Mesenchymal stem cell (in vitro differentiated cells and primary cell): ENCODE measurements around the gene TSPAN4.

Experiments
- DNase-seq: peaks from one replicate; pipeline ENCODE4 v3.0.0-alpha.2; 2013
- H2AFZ ChIP-seq: one replicate; pipeline ENCODE4 v1.6.1; 2013; ENCODE audit warnings: low read depth, mild to moderate bottlenecking, control low read depth, inconsistent platforms, low read length, moderate library complexity
- H2AK5ac ChIP-seq: 2 replicates; pipeline ENCODE4 v1.6.1; 2013; ENCODE audit warnings: low read length, moderate library complexity, mild to moderate bottlenecking, inconsistent platforms; ENCODE audit not compliant: severe bottlenecking
- H2BK120ac ChIP-seq: one replicate; pipeline ENCODE4 v1.6.1; 2013; ENCODE audit warnings: low read depth, mild to moderate bottlenecking, inconsistent platforms, low read length, moderate library complexity
- H2BK12ac ChIP-seq, 2 experiments: one replicate each; pipeline ENCODE4 v1.6.1; 2013; ENCODE audit warnings: inconsistent platforms in 2 of 2, low read length in 2 of 2, mild to moderate bottlenecking in 2 of 2, moderate library complexity in 2 of 2, control low read depth in 1 of 2
- H2BK15ac ChIP-seq: one replicate; pipeline ENCODE4 v1.6.1; 2013; ENCODE audit warnings: mild to moderate bottlenecking, low read depth, inconsistent platforms; ENCODE audit not compliant: poor library complexity, severe bottlenecking
- H2BK5ac ChIP-seq: 2 replicates; pipeline ENCODE4 v1.6.1; 2013; ENCODE audit warnings: low read depth, mild to moderate bottlenecking, low read length, control low read depth, inconsistent platforms; ENCODE audit not compliant: poor library complexity, severe bottlenecking
- H3K14ac ChIP-seq, 2 experiments: one replicate each; pipeline ENCODE4 v1.6.1; 2013; ENCODE audit warnings: inconsistent platforms in 2 of 2, low read length in 2 of 2, control low read depth in 1 of 2, mild to moderate bottlenecking in 1 of 2, moderate library complexity in 1 of 2
- H3K18ac ChIP-seq, 2 experiments: one replicate each; pipeline ENCODE4 v1.6.1; 2013; ENCODE audit warnings: inconsistent platforms in 2 of 2, low read length in 2 of 2, control low read depth in 1 of 2, low read depth in 1 of 2, mild to moderate bottlenecking in 1 of 2
- H3K23ac ChIP-seq, 2 experiments: one replicate each; pipeline ENCODE4 v1.6.1; 2013; ENCODE audit warnings: inconsistent platforms in 2 of 2, low read length in 2 of 2, mild to moderate bottlenecking in 2 of 2, moderate library complexity in 2 of 2, control low read depth in 1 of 2
- H3K27ac ChIP-seq: 2 replicates; pipeline ENCODE4 v1.5.1; 2013; ENCODE audit warnings: mild to moderate bottlenecking, moderate library complexity, low read length, control low read depth, inconsistent platforms; ENCODE audit not compliant: poor library complexity, severe bottlenecking
- H3K27me3 ChIP-seq, 2 experiments: 2 replicates each; pipeline versions ENCODE4 v1.6.1 to v1.7.0; 2013; ENCODE audit warnings: low read length in 2 of 2, mild to moderate bottlenecking in 2 of 2, moderate library complexity in 2 of 2, control low read depth in 1 of 2, inconsistent platforms in 1 of 2; ENCODE audit not compliant: control insufficient read depth in 1 of 2, insufficient read depth in 1 of 2
- H3K36me3 ChIP-seq, 2 experiments: 2 replicates each; pipeline versions ENCODE4 v1.6.1 to v1.7.0; 2013; ENCODE audit warnings: low read length in 2 of 2, control low read depth in 1 of 2, inconsistent platforms in 1 of 2, low read depth in 1 of 2, mild to moderate bottlenecking in 1 of 2; ENCODE audit not compliant: insufficient read depth in 2 of 2, control insufficient read depth in 1 of 2
- H3K4ac ChIP-seq, 2 experiments: one replicate each; pipeline ENCODE4 v1.6.1; 2013; ENCODE audit warnings: inconsistent platforms in 2 of 2, low read length in 2 of 2, mild to moderate bottlenecking in 2 of 2, moderate library complexity in 2 of 2, control low read depth in 1 of 2, low read depth in 1 of 2
- H3K4me1 ChIP-seq: 2 replicates; pipeline ENCODE4 v1.6.1; 2013; ENCODE audit warnings: low read depth, low read length, control low read depth; ENCODE audit not compliant: control insufficient read depth, insufficient read depth
- H3K4me2 ChIP-seq: 2 replicates; pipeline ENCODE4 v1.6.1; 2013; ENCODE audit warnings: low read length, mild to moderate bottlenecking, inconsistent platforms; ENCODE audit not compliant: poor library complexity, severe bottlenecking
- H3K4me3 ChIP-seq, 2 experiments: 2 replicates each; pipeline versions ENCODE4 v1.5.1 to v1.7.0; 2013; ENCODE audit warnings: low read length in 2 of 2, mild to moderate bottlenecking in 2 of 2, control low read depth in 1 of 2, low read depth in 1 of 2; ENCODE audit not compliant: insufficient read depth in 1 of 2
- H3K79me1 ChIP-seq: replicated peaks from 2 replicates; pipeline ENCODE4 v1.6.1; 2013; ENCODE audit warnings: mild to moderate bottlenecking, control low read depth, low read length, inconsistent platforms; ENCODE audit not compliant: poor library complexity, severe bottlenecking
- H3K9ac ChIP-seq: 2 replicates; pipeline ENCODE4 v1.7.0; 2013; ENCODE audit warnings: mild to moderate bottlenecking, low read length, moderate library complexity
- H3K9me3 ChIP-seq: 2 replicates; pipeline ENCODE4 v1.7.0; 2013; ENCODE audit warnings: mild to moderate bottlenecking, low read length; ENCODE audit not compliant: control insufficient read depth
- H4K8ac ChIP-seq: one replicate; pipeline ENCODE4 v1.6.1; 2013; ENCODE audit warnings: inconsistent platforms, mild to moderate bottlenecking, low read length, moderate library complexity
- H4K91ac ChIP-seq: one replicate; pipeline ENCODE4 v1.6.1; 2013; ENCODE audit warnings: mild to moderate bottlenecking, low read length, inconsistent platforms
- WGBS: methylation state at CpG from one replicate; pipeline ENCODE4 v1.1.7; 2013; ENCODE audit warnings: mixed read lengths; 5-methylcytosine and 5-hydroxymethylcytosine counted together

TSPAN4 gene

GRCh38 chr11:875769-876301 lies 33.2 kb downstream of the TSPAN4 start:
- H2BK120ac ChIP-seq, result no peak overlapping the region
- H3K4me3 ChIP-seq, result no peak overlapping the region
- WGBS, result 92% methylated on average over 21 of the region's 21 CpGs
- no peak overlapping the region for H4K8ac ChIP-seq
- H3K9me3 ChIP-seq, result no peaks in the 10 kb centered on the region
- no peak for DNase-seq
- H3K18ac ChIP-seq, result no peak overlapping the region
- no peak overlapping the region for H3K9ac ChIP-seq
- H2AK5ac ChIP-seq, result no peak overlapping the region
- no peak overlapping the region for H3K14ac ChIP-seq
- no peaks in the 10 kb centered on the region for H3K79me1 ChIP-seq
- no peak overlapping the region for H2AFZ ChIP-seq
- H3K23ac ChIP-seq, result no peak overlapping the region
- H2BK12ac ChIP-seq, result no peak overlapping the region
- H3K4me2 ChIP-seq, result no peak overlapping the region
- H3K4ac ChIP-seq, result no peak overlapping the region
- H2BK5ac ChIP-seq, result no peak overlapping the region
- no peak overlapping the region for H3K27ac ChIP-seq
- no peak overlapping the region for H2BK15ac ChIP-seq
- no peaks in the 10 kb centered on the region for H3K27me3 ChIP-seq
- H4K91ac ChIP-seq, result no peak overlapping the region
- peaks cover 5 to 54% of the 10 kb centered on the region in 2 experiments for H3K36me3 ChIP-seq
- peaks cover 27% of the 10 kb centered on the region for H3K4me1 ChIP-seq

- Histone ChIP-seq H3K4me1 (peaks cover 27% of the 10 kb centered on the region), H2BK12ac (no peak overlapping the region), H3K79me1 (no peaks in the 10 kb centered on the region), H2BK5ac (no peak overlapping the region), H2BK120ac (no peak overlapping the region), H2BK15ac (no peak overlapping the region), H3K4me3 (no peak overlapping the region), H3K14ac (no peak overlapping the region), H4K8ac (no peak overlapping the region), H3K9me3 (no peaks in the 10 kb centered on the region), H3K9ac (no peak overlapping the region), H2AFZ (no peak overlapping the region), H3K18ac (no peak overlapping the region), H3K23ac (no peak overlapping the region), H2AK5ac (no peak overlapping the region), H3K27me3 (no peaks in the 10 kb centered on the region), H3K4ac (no peak overlapping the region), H3K36me3 (peaks cover 8 to 50% of the 10 kb centered on the region in 2 experiments), H4K91ac (no peak overlapping the region), H3K27ac (no peak overlapping the region), H3K4me2 (no peak overlapping the region)
- WGBS, result 89% methylated on average over 12 of the region's 12 CpGs
- no peak for DNase-seq
Observed at GRCh38 chr11:876545-876944, 33.9 kb downstream of the TSPAN4 start.

- no peak overlapping the region for H3K4me3 ChIP-seq
- DNase-seq, result no peak
- H3K27me3 ChIP-seq, result no peaks in the 10 kb centered on the region
- H2AK5ac ChIP-seq, result no peak overlapping the region
- no peaks in the 10 kb centered on the region for H3K79me1 ChIP-seq
- H3K9ac ChIP-seq, result no peak overlapping the region
- H2AFZ ChIP-seq, result no peak overlapping the region
- no peaks in the 10 kb centered on the region for H3K9me3 ChIP-seq
- no peak overlapping the region for H3K4me2 ChIP-seq
- H3K18ac ChIP-seq, result no peak overlapping the region
- no peak overlapping the region for H3K23ac ChIP-seq
- no peak overlapping the region for H4K91ac ChIP-seq
- no peak overlapping the region for H2BK120ac ChIP-seq
- no peak overlapping the region for H3K4ac ChIP-seq
- H4K8ac ChIP-seq, result no peak overlapping the region
- no peak overlapping the region for H2BK15ac ChIP-seq
- H3K14ac ChIP-seq, result no peak overlapping the region
- H2BK12ac ChIP-seq, result no peak overlapping the region
- no peak overlapping the region for H2BK5ac ChIP-seq
- WGBS, result 85% methylated on average over 11 of the region's 11 CpGs
- H3K36me3 ChIP-seq, result peaks cover 13 to 51% of the 10 kb centered on the region in 2 experiments
- peaks cover 27% of the 10 kb centered on the region for H3K4me1 ChIP-seq
- no peak overlapping the region for H3K27ac ChIP-seq
Observed at GRCh38 chr11:877565-877964, 34.9 kb downstream of the TSPAN4 start.

GRCh38 chr11:880447-880846 lies 37.8 kb downstream of the TSPAN4 start:
- Histone ChIP-seq H2BK15ac (no peak overlapping the region), H2AFZ (no peak overlapping the region), H3K27ac (no peak overlapping the region), H3K9ac (no peak overlapping the region), H3K79me1 (peaks cover 1% of the 10 kb centered on the region), H3K4me3 (no peak overlapping the region), H3K14ac (no peak overlapping the region), H4K91ac (no peak overlapping the region), H2AK5ac (no peak overlapping the region), H3K4ac (no peak overlapping the region), H2BK120ac (no peak overlapping the region), H3K4me2 (no peak overlapping the region), H3K27me3 (no peaks in the 10 kb centered on the region), H3K4me1 (peaks cover 33% of the 10 kb centered on the region), H3K36me3 (peaks cover 27 to 61% of the 10 kb centered on the region in 2 experiments), H2BK5ac (no peak overlapping the region), H2BK12ac (no peak overlapping the region), H4K8ac (no peak overlapping the region), H3K9me3 (no peaks in the 10 kb centered on the region), H3K18ac (no peak overlapping the region), H3K23ac (no peak overlapping the region)
- 90% methylated on average over 14 of the region's 14 CpGs for WGBS
- no peak for DNase-seq
